ENCODE results near the gene HES4.

DNA sequence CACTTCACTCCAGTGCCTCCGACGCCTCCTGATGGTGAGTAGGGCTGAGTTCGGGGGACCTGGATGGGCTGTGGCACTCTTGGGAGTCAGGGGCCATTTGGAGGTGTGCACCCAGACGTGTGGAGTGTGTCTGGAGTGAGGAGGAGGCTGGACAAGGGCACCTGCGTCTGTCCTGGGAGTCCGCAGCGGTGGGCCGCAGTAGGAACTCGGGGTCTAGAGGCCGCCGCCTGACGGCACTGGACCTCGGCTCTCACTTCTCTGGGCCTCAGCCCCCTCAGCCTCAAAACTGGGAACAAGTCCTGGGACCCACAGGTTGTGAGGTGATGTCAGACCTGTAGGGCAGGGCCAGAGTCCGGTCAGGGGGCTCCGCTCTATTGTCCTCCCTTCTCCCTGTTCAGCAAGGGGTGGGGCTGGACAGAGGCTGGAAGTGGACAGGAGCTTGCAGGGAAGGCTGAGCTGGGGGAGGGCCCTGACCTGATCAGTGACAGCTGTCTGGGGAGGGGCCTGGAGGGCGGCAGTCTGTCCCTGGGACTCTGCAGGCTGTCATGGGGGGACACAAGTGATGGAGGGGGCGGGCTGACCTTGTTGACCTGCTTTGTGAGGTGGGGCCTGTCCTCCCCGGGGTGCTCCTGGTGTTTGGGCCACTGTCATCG, 35.5 kb upstream of the HES4 start:
- TF ChIP-seq, protein P1, sequence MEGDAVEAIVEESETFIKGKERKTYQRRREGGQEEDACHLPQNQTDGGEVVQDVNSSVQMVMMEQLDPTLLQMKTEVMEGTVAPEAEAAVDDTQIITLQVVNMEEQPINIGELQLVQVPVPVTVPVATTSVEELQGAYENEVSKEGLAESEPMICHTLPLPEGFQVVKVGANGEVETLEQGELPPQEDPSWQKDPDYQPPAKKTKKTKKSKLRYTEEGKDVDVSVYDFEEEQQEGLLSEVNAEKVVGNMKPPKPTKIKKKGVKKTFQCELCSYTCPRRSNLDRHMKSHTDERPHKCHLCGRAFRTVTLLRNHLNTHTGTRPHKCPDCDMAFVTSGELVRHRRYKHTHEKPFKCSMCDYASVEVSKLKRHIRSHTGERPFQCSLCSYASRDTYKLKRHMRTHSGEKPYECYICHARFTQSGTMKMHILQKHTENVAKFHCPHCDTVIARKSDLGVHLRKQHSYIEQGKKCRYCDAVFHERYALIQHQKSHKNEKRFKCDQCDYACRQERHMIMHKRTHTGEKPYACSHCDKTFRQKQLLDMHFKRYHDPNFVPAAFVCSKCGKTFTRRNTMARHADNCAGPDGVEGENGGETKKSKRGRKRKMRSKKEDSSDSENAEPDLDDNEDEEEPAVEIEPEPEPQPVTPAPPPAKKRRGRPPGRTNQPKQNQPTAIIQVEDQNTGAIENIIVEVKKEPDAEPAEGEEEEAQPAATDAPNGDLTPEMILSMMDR (conservative IDR thresholded peaks at IDR 0.05; ENCODE audit: low read depth, low read length), result no peak
- no peak for TF ChIP-seq EZH2 (IDR thresholded peaks at IDR 0.05; ENCODE audit: borderline replicate concordance, low read depth, low read length, poor library complexity, severe bottlenecking)

All from A673 (cell line).